Uterus (tissue), 4 donors: ENCODE measurements around the gene SRRM3. TPM values are rescaled to one million over a fixed set of nuclear protein-coding genes. Genes with fewer than 3 reads are reported as not detected.
A peak's percentile ranks its signal among the peaks of the same experiment; 100 is the strongest.

Source experiments
- DNase-seq, 2 donors: peaks; one replicate each; pipeline ENCODE4 v3.0.0-alpha.2; 2019 to 2020
- H3K27ac ChIP-seq, 2 donors: fragments of 200-600 bp; sonication (generic); 1 replicate in 1 of 2; 2 replicates in 1 of 2; pipeline ENCODE4 v1.5.1; 2016 to 2018
- H3K27me3 ChIP-seq, 2 donors: fragments of 200-600 bp; sonication (generic); one replicate each; pipeline ENCODE4 v1.5.1; 2018 to 2019; ENCODE audit warnings: control low read depth in 1 of 2
- H3K36me3 ChIP-seq, 2 donors: fragments of 200-600 bp; sonication (generic); one replicate each; pipeline ENCODE4 v1.5.1; 2019; ENCODE audit warnings: control low read depth in 1 of 2
- H3K4me1 ChIP-seq, 2 donors: fragments of 200-600 bp; sonication (generic); one replicate each; pipeline ENCODE4 v1.5.1; 2018 to 2019; ENCODE audit warnings: control low read depth in 1 of 2
- H3K4me3 ChIP-seq, 2 donors: fragments of 200-600 bp; sonication (generic); 1 replicate in 1 of 2; 2 replicates in 1 of 2; pipeline ENCODE4 v1.5.1; 2018 to 2019; ENCODE audit warnings: mild to moderate bottlenecking in 1 of 2
- H3K9me3 ChIP-seq, 2 donors: fragments of 200-600 bp; sonication (generic); one replicate each; pipeline ENCODE4 v1.5.1; 2019; ENCODE audit warnings: control low read depth in 1 of 2
- POLR2A ChIP-seq, 2 donors: fragments of 450-650 bp; IDR thresholded peaks; one replicate each; pipeline ENCODE4 v1.6.1; 2016; ENCODE audit warnings: antibody characterized with exemption in 2 of 2, mild to moderate bottlenecking in 1 of 2, moderate library complexity in 1 of 2
- intact Hi-C: fragments of 100-400 bp; cut with DNase I; formaldehyde crosslinking; loops from one replicate; pipeline ENCODE4 v1.15.1; 2023; ENCODE audit warnings: low total_unique reads
- total RNA-seq, 4 donors: library from RNA; depleted of rRNA in 3 of 4; stranded (reverse); fragments of >200 nt in 3 of 4; gene quantifications; one replicate each; pipeline versions ENCODE4 v1.1.0 to v1.2.4, GENCODE V29; 2014 to 2023
- TF ChIP-seq, protein P1 (sequence below), 4 experiments: fragments of 200-600 bp in 2 of 4; fragments of 450-650 bp in 2 of 4; sonication (generic) in 2 of 4; IDR thresholded peaks; one replicate each; pipeline ENCODE4 v1.5.1; 2016 to 2019; ENCODE audit warnings: antibody characterized with exemption in 4 of 4, mild to moderate bottlenecking in 2 of 4, moderate library complexity in 1 of 4
- donor health status: DM: yes; HTN: yes; CAD: no.

The SRRM3 gene
- total RNA-seq, 4 donors from 2014 or later = 1.3 to 15.9 (median 6.0) TPM

DNA sequence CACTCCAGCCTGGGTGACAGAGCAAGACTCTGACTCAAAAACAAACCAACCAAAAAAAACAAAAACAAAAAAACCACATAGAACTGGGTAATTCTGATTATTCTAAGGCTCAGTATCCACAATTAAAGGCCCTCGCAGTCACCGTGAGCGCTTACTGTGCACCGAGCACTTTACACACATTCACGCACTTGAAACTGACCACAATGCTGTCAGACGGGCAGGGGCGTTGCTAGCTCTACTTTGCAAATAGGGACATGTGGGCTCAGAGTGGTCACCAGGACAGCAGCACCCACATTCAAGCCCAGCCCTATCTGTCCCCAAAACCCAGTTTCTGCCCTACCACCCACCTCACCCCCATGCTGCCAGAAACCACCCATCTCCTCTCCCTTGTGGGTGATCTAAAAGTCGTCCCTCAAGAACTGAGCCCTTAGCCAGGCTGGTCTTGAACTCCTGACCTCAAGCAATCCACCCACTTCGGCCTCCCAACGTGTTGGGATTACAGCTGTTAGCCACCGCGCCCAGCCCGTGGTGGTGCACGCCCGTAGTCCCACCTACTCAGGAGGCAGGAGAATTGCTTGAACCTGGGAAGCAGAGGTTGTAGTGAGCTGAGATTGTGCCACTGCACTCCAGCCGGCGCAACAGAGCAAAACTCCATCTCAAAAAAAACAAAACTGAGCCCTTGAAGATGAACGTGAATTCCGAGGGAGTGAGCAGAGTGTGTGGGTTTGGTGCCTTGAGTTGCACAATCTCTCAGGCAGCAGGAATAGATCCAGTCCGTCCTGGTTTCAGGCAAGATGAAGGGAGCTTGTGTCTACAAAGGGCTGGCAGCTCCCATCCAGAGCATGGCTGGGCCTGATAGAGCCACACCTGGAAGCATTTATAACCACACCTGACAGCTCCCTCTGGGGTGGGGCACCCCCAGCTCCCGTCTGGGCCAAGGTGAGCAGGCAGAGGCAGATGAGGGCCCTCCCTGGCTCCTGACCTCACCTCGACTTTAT is 95.3 kb downstream of the SRRM3 start:
- peak; percentile 76 to 89 for DNase-seq
- intact Hi-C loops = no loop called here
- H3K36me3 ChIP-seq = no peaks in the 10 kb centered on the region
- H3K9me3 ChIP-seq = no peaks in the 10 kb centered on the region
- H3K27me3 ChIP-seq = no peaks in the 10 kb centered on the region
- H3K27ac ChIP-seq = peak overlapping the region; percentile 100
- peaks cover 6 to 18% of the 10 kb centered on the region in 2 donors for H3K4me1 ChIP-seq
- peak; percentile 43 to 49 for TF ChIP-seq POLR2A (IDR thresholded peaks at IDR 0.05)
- TF ChIP-seq, protein P1, sequence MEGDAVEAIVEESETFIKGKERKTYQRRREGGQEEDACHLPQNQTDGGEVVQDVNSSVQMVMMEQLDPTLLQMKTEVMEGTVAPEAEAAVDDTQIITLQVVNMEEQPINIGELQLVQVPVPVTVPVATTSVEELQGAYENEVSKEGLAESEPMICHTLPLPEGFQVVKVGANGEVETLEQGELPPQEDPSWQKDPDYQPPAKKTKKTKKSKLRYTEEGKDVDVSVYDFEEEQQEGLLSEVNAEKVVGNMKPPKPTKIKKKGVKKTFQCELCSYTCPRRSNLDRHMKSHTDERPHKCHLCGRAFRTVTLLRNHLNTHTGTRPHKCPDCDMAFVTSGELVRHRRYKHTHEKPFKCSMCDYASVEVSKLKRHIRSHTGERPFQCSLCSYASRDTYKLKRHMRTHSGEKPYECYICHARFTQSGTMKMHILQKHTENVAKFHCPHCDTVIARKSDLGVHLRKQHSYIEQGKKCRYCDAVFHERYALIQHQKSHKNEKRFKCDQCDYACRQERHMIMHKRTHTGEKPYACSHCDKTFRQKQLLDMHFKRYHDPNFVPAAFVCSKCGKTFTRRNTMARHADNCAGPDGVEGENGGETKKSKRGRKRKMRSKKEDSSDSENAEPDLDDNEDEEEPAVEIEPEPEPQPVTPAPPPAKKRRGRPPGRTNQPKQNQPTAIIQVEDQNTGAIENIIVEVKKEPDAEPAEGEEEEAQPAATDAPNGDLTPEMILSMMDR (IDR thresholded peaks at IDR 0.05) = no peak
- H3K4me3 ChIP-seq = no peak overlapping the region

DNA sequence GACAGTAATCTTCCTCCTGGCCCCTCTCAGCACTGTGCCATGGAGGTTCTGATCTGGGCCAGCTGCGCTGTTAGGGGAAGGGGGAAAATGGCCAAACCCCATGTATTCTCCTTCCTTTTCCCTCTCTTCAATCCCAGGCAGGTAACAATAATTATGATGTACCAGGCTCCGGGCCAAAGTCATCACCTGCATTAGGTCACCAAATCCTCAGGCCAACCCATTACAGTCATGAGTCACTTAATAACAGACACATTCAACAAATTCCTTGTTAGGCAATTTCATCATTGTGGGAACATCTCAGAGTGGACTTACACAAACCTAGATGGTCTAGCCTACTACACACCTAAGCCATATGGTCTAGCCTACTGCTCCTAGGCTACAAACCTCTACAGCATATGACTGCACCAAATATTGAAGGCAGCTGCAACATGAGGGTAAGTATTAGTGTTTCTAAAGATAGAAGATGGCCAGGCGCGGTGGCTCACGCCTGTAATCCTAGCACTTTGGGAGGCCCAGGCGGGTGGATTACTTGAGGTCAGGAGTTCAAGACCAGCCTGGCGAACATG is 98.6 kb downstream of the SRRM3 start:
- Histone ChIP-seq H3K27me3 (no peaks in the 10 kb centered on the region), H3K4me1 (peaks cover 3 to 4% of the 10 kb centered on the region in 2 donors), H3K36me3 (no peaks in the 10 kb centered on the region), H3K27ac (peak overlapping the region; percentile 100), H3K4me3 (no peak overlapping the region), H3K9me3 (no peaks in the 10 kb centered on the region)
- intact Hi-C loops = no loop called here
- DNase-seq = peak in 1 of 2 donors; percentile 70
- TF ChIP-seq, protein P1 (IDR thresholded peaks at IDR 0.05) = no peak
- no peak for TF ChIP-seq POLR2A (IDR thresholded peaks at IDR 0.05)

DNA sequence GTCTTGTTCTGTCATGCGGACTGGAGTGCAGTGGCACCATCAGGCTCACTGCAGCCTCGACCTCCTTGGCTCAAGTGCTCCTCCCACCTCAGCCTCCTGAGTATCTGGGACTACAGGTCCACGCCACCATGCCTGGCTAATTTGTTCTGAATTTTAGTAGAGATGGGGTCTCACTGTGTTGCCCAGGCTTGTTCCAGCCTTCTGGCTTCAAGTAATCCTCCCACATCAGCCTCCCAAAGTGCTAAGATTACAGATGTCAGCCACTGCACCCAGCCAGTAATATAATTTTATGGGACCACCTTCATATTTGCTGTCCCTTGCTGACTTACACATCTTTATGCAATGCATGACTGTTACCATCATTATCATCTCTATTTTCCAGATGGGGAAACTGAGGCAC is 99.3 kb downstream of the SRRM3 start:
- no peaks in the 10 kb centered on the region for H3K36me3 ChIP-seq
- H3K27me3 ChIP-seq = no peaks in the 10 kb centered on the region
- intact Hi-C loops = no loop called here
- DNase-seq = no peak
- H3K27ac ChIP-seq = peak overlapping the region; percentile 100
- no peaks in the 10 kb centered on the region for H3K9me3 ChIP-seq
- TF ChIP-seq, protein P1 (IDR thresholded peaks at IDR 0.05) = no peak
- no peak for TF ChIP-seq POLR2A (IDR thresholded peaks at IDR 0.05)
- H3K4me1 ChIP-seq = peaks cover 3 to 4% of the 10 kb centered on the region in 2 donors
- no peak overlapping the region for H3K4me3 ChIP-seq

DNA sequence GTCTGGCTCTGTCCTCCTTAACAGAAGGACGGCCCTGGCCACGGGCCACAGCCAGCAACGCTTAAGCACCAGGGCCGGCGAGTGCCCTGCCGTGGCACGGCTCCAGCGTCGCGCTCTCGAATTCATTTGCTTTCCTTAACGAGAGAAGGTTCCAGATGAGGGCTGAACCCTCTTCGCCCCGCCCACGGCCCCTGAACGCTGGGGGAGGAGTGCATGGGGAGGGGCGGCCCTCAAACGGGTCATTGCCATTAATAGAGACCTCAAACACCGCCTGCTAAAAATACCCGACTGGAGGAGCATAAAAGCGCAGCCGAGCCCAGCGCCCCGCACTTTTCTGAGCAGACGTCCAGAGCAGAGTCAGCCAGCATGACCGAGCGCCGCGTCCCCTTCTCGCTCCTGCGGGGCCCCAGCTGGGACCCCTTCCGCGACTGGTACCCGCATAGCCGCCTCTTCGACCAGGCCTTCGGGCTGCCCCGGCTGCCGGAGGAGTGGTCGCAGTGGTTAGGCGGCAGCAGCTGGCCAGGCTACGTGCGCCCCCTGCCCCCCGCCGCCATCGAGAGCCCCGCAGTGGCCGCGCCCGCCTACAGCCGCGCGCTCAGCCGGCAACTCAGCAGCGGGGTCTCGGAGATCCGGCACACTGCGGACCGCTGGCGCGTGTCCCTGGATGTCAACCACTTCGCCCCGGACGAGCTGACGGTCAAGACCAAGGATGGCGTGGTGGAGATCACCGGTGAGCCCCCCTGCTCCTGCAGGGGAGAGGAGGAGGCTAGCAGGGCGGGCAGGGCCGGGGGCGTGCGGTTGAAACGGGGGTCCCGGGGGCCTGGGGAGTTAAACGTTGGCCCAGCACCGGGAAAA is 100.9 kb downstream of the SRRM3 start, which contains the start of gene HSPB1:
Gene HSPB1, plus strand, starts transcription at position 327 of the 855 bp plus-strand sequence. Its CDS starts 40 bp downstream, at position 367.
- peak; percentile 97 for TF ChIP-seq POLR2A (IDR thresholded peaks at IDR 0.05)
- TF ChIP-seq, protein P1 (IDR thresholded peaks at IDR 0.05) = no peak
- intact Hi-C loops = no loop called here
- DNase-seq = peak; percentile 96 to 97
- Histone ChIP-seq H3K4me1 (peaks cover 3 to 6% of the 10 kb centered on the region in 2 donors), H3K9me3 (no peaks in the 10 kb centered on the region), H3K4me3 (peak within 1 kb of the TSS; percentile 88 to 93), H3K36me3 (no peaks in the 10 kb centered on the region), H3K27ac (peak within 1 kb of the TSS; percentile 100), H3K27me3 (no peaks in the 10 kb centered on the region)
